ENCODE data around the gene CEMIP. TPM values are rescaled to one million over a fixed set of nuclear protein-coding genes. Genes with fewer than 3 reads are reported as not detected.
A peak's percentile ranks its signal among the peaks of the same experiment; 100 is the strongest.

The CEMIP gene
- total and polyA plus RNA-seq, 2 of the 13 experiments (the other 11 are each of a cell fraction or from before 2014, with no cell fraction given) = 4.3 to 28.5 TPM

DNA sequence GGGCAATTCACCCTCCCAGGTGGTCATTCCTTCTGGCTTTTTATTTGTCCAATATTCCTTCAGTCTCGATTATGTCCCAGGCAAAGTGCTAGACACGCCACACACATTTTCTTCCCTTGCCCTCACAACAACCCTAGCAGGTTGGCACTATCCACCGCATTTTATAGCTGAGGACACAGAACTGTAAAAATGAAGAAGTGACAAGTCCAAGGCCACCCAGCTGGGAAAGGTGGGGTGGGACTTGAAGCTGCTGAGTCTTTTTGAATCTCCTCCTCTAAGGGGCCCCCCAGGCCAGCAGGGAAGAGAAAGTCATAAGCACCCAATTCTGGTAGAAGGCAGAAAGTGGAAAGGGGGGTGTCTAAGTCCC is 60.6 kb downstream of the CEMIP start (continued):
- TF ChIP-seq, protein P1, sequence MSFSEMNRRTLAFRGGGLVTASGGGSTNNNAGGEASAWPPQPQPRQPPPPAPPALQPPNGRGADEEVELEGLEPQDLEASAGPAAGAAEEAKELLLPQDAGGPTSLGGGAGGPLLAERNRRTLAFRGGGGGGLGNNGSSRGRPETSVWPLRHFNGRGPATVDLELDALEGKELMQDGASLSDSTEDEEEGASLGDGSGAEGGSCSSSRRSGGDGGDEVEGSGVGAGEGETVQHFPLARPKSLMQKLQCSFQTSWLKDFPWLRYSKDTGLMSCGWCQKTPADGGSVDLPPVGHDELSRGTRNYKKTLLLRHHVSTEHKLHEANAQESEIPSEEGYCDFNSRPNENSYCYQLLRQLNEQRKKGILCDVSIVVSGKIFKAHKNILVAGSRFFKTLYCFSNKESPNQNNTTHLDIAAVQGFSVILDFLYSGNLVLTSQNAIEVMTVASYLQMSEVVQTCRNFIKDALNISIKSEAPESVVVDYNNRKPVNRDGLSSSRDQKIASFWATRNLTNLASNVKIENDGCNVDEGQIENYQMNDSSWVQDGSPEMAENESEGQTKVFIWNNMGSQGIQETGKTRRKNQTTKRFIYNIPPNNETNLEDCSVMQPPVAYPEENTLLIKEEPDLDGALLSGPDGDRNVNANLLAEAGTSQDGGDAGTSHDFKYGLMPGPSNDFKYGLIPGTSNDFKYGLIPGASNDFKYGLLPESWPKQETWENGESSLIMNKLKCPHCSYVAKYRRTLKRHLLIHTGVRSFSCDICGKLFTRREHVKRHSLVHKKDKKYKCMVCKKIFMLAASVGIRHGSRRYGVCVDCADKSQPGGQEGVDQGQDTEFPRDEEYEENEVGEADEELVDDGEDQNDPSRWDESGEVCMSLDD (CRISPR knock-in tag; IDR thresholded peaks at IDR 0.05; ENCODE audit: borderline replicate concordance) = no peak
- TF ChIP-seq ARHGAP35 (CRISPR knock-in tag; IDR thresholded peaks at IDR 0.05; ENCODE audit: borderline replicate concordance) = no peak
- TF ChIP-seq, protein P2, sequence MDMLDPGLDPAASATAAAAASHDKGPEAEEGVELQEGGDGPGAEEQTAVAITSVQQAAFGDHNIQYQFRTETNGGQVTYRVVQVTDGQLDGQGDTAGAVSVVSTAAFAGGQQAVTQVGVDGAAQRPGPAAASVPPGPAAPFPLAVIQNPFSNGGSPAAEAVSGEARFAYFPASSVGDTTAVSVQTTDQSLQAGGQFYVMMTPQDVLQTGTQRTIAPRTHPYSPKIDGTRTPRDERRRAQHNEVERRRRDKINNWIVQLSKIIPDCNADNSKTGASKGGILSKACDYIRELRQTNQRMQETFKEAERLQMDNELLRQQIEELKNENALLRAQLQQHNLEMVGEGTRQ (IDR thresholded peaks at IDR 0.05; ENCODE audit: low read depth, low read length) = no peak
- TF ChIP-seq, protein P2 (CRISPR knock-in tag; IDR thresholded peaks at IDR 0.05; ENCODE audit: borderline replicate concordance) = no peak
- no peak for TF ChIP-seq ZNF607 (CRISPR knock-in tag; IDR thresholded peaks at IDR 0.05; ENCODE audit: borderline replicate concordance)
- no peak for TF ChIP-seq HNF4A (CRISPR knock-in tag; IDR thresholded peaks at IDR 0.05)
- no peak for TF ChIP-seq ZNF256 (CRISPR knock-in tag; conservative IDR thresholded peaks at IDR 0.05)
- no peak for TF ChIP-seq NRL (CRISPR knock-in tag; IDR thresholded peaks at IDR 0.05; ENCODE audit: borderline replicate concordance)
- 0 out of 2 replicates have a peak, but pooled peaks have one; percentile 15 for TF ChIP-seq POLR2G (IDR thresholded peaks at IDR 0.05; ENCODE audit: low read depth, low read length)
- TF ChIP-seq, protein P3, sequence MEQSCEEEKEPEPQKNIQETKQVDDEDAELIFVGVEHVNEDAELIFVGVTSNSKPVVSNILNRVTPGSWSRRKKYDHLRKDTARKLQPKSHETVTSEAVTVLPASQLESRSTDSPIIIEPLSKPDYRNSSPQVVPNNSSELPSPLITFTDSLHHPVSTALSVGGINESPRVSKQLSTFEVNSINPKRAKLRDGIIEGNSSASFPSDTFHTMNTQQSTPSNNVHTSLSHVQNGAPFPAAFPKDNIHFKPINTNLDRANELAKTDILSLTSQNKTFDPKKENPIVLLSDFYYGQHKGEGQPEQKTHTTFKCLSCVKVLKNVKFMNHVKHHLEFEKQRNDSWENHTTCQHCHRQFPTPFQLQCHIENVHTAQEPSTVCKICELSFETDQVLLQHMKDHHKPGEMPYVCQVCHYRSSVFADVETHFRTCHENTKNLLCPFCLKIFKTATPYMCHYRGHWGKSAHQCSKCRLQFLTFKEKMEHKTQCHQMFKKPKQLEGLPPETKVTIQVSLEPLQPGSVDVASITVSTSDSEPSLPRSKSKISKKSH (CRISPR knock-in tag; IDR thresholded peaks at IDR 0.05; ENCODE audit: borderline replicate concordance) = no peak
- TF ChIP-seq NCOA2 (CRISPR knock-in tag; IDR thresholded peaks at IDR 0.05) = no peak
- TF ChIP-seq, protein P4, sequence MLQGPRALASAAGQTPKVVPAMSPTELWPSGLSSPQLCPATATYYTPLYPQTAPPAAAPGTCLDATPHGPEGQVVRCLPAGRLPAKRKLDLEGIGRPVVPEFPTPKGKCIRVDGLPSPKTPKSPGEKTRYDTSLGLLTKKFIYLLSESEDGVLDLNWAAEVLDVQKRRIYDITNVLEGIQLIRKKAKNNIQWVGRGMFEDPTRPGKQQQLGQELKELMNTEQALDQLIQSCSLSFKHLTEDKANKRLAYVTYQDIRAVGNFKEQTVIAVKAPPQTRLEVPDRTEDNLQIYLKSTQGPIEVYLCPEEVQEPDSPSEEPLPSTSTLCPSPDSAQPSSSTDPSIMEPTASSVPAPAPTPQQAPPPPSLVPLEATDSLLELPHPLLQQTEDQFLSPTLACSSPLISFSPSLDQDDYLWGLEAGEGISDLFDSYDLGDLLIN (CRISPR knock-in tag; IDR thresholded peaks at IDR 0.05; ENCODE audit: borderline replicate concordance) = no peak
- no peak for TF ChIP-seq ZNF589 (CRISPR knock-in tag; conservative IDR thresholded peaks at IDR 0.05)
- no peak for TF ChIP-seq NFE2 (CRISPR knock-in tag; IDR thresholded peaks at IDR 0.05)
- TF ChIP-seq, protein P5, sequence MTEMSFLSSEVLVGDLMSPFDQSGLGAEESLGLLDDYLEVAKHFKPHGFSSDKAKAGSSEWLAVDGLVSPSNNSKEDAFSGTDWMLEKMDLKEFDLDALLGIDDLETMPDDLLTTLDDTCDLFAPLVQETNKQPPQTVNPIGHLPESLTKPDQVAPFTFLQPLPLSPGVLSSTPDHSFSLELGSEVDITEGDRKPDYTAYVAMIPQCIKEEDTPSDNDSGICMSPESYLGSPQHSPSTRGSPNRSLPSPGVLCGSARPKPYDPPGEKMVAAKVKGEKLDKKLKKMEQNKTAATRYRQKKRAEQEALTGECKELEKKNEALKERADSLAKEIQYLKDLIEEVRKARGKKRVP (CRISPR knock-in tag; IDR thresholded peaks at IDR 0.05) = no peak
- no peak for TF ChIP-seq HNRNPLL (IDR thresholded peaks at IDR 0.05; ENCODE audit: low read depth, low read length, poor library complexity, severe bottlenecking)
- no peak for TF ChIP-seq KAT8 (CRISPR knock-in tag; IDR thresholded peaks at IDR 0.05)
- TF ChIP-seq SRSF1 (optimal IDR thresholded peaks at IDR 0.05; ENCODE audit: low read depth, low read length) = no peak
